ENCODE results near the gene SLC25A14. TPM values are rescaled to one million over a fixed set of nuclear protein-coding genes. Genes with fewer than 3 reads are reported as not detected.
"Not testable (repeated sequence)": the region's sequence is repeated elsewhere in the genome, so short reads cannot be mapped to it uniquely, and the experiment has no call there.

SLC25A14 gene
- total and polyA plus RNA-seq, 4 experiments from 2014 or later, result 7.8 to 15.8 (median 10.9) TPM

DNA sequence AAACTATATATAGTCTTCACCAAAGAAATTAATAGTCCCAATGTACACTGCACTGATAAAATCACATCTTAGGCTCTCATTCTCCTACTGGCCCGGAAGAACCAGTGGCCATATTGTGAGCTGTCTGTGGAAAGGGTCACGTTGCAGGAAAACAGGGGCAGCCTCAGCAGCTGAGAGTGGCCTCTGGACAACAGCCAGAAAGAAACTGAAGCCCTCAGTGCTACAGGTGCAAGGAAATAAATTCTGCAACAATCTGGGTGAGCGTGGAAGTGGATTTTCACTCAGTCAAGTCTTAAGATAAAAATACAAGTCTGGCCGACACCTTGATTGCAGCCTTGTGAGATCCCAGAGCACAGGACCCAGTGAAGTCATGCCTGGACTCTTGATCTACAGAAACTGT lies 3.2 kb upstream of the SLC25A14 start:
- H3K27ac ChIP-seq (ENCODE audit: low read depth, low read length), result no peak overlapping the region
- no peaks in the 10 kb centered on the region for H3K9me3 ChIP-seq (ENCODE audit: control insufficient read depth in 1 of 2, low read length in 2 of 2)
- ChIA-PET CTCF (ENCODE audit: partially characterized antibody) (no interaction called here), POLR2A (ENCODE audit: partially characterized antibody) (no interaction called here)
- Mint-ChIP-seq H3K27ac (no peak overlapping the region), H3K27me3 (no peaks in the 10 kb centered on the region), H3K9me3 (peaks cover 0 to 1% (median 0%) of the 10 kb centered on the region in 8 donors), H3K4me1 (peaks cover 7 to 16% (median 11%) of the 10 kb centered on the region in 4 donors), H3K36me3 (peaks cover 0 to 5% of the 10 kb centered on the region in 2 donors), H3K4me3 (no peak overlapping the region)
- DNase-seq, result no peak
- intact Hi-C loops (cut with micrococcal nuclease), result no loop called here
- H3K27me3 ChIP-seq (ENCODE audit: insufficient read depth, low read length), result no peaks in the 10 kb centered on the region
- peaks cover 6% of the 10 kb centered on the region for H3K4me1 ChIP-seq (ENCODE audit: insufficient read depth, low read length)
- H3K36me3 ChIP-seq (ENCODE audit: insufficient read depth, low read length), result no peaks in the 10 kb centered on the region
- H3K4me3 ChIP-seq (ENCODE audit: low read length in 2 of 2), result no peak overlapping the region

DNA sequence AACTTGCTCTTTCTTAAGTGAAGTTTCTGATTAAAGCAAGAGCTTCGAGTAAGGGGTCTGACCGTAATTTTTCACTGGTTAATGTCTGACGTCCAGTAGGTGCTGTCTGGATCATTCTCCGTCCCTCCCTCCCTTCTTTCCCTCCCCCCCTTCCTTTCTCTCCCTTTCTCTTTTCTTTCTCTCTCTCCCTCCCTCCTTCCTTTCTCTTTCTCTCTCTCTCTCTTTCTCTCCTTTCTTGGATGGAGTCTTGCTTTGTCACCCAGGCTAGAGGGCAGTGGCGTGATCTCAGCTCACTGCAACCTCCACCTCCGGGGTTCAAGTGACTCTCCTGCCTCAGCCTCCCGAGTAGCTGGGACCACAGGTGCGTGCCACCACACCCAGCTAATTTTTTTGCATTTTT lies 850 bp upstream of the SLC25A14 start:
- H3K4me3 ChIP-seq (ENCODE audit: low read length in 2 of 2); H3K36me3 ChIP-seq (ENCODE audit: insufficient read depth, low read length); H3K27me3 ChIP-seq (ENCODE audit: insufficient read depth, low read length); H3K9me3 Mint-ChIP-seq; H3K27me3 Mint-ChIP-seq; H3K36me3 Mint-ChIP-seq; H3K4me1 ChIP-seq (ENCODE audit: insufficient read depth, low read length); H3K9me3 ChIP-seq (ENCODE audit: control insufficient read depth in 1 of 2, low read length in 2 of 2); H3K27ac Mint-ChIP-seq; DNase-seq: not testable (repeated sequence)
- CTCF ChIA-PET (ENCODE audit: partially characterized antibody), result interaction anchor here (1.7 kb wide), 1 partner anchor 9 kb away, joined by 5 read pairs; no protein-coding TSS in a partner anchor
- peak overlapping the region in 5 of 8 donors; percentile 93 to 98 (median 95) for H3K4me3 Mint-ChIP-seq
- POLR2A ChIA-PET (ENCODE audit: partially characterized antibody), result interaction anchor here (2.0 kb wide), 1 partner anchor 70 kb away, joined by 8 read pairs; the partner anchor contains the start of gene ZNF280C
- intact Hi-C loops (cut with micrococcal nuclease), result loop anchor here (1.0 to 2.0 kb wide), 4 partner anchors 8 to 564 kb away; partner anchors contain the start of genes ENOX2, RBMX2 and ZNF280C
- peak overlapping the region; percentile 57 for H3K27ac ChIP-seq (ENCODE audit: low read depth, low read length)
- H3K4me1 Mint-ChIP-seq, result peaks cover 7 to 16% (median 12%) of the 10 kb centered on the region in 4 donors

DNA sequence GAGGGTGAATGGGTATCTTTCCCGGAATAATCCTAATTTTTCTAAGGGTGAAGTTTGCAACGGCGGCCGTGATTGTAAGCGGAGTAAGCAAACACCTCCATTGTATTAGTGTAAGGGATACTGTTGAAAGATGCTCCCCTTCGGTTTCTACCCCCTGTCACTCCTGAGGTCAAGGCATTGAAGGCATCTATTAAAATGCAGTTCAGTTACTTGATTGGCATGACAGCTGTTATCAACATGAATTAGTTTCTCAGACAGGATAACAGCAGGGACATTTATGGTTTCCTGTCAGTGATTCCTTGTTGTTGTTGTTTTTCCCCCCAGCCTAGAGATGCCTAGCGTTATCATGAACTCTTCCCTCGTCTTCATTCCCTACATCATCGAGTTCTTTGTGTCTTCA lies 552 bp downstream of the SLC25A14 start:
- Histone ChIP-seq H3K4me3 (ENCODE audit: low read length in 2 of 2) (peak overlapping the region; percentile 65 to 77), H3K36me3 (ENCODE audit: insufficient read depth, low read length) (no peaks in the 10 kb centered on the region), H3K27me3 (ENCODE audit: insufficient read depth, low read length) (no peaks in the 10 kb centered on the region), H3K4me1 (ENCODE audit: insufficient read depth, low read length) (peaks cover 6% of the 10 kb centered on the region), H3K27ac (ENCODE audit: low read depth, low read length) (peak overlapping the region; percentile 57), H3K9me3 (ENCODE audit: control insufficient read depth in 1 of 2, low read length in 2 of 2) (no peaks in the 10 kb centered on the region)
- H3K9me3 Mint-ChIP-seq, result peaks cover 0 to 1% (median 0%) of the 10 kb centered on the region in 8 donors
- no peaks in the 10 kb centered on the region for H3K27me3 Mint-ChIP-seq
- peaks cover 7 to 16% (median 12%) of the 10 kb centered on the region in 4 donors for H3K4me1 Mint-ChIP-seq
- no peak for DNase-seq
- ChIA-PET POLR2A (ENCODE audit: partially characterized antibody) (interaction anchor here (0.6 to 2.0 kb wide), 3 partner anchors 62 to 192 kb away, joined by 4 to 10 read pairs (median 8); partner anchors contain the start of genes RBMX2 and ZNF280C), CTCF (ENCODE audit: partially characterized antibody) (interaction anchor here (0.6 kb wide), 1 partner anchor 238 kb away, joined by 4 read pairs; no protein-coding TSS in a partner anchor)
- peak overlapping the region; percentile 82 to 95 (median 89) for H3K27ac Mint-ChIP-seq
- H3K36me3 Mint-ChIP-seq, result peaks cover 0 to 6% of the 10 kb centered on the region in 2 donors
- intact Hi-C loops (cut with micrococcal nuclease), result no loop called here
- H3K4me3 Mint-ChIP-seq, result peak overlapping the region; percentile 88 to 98 (median 94)

DNA sequence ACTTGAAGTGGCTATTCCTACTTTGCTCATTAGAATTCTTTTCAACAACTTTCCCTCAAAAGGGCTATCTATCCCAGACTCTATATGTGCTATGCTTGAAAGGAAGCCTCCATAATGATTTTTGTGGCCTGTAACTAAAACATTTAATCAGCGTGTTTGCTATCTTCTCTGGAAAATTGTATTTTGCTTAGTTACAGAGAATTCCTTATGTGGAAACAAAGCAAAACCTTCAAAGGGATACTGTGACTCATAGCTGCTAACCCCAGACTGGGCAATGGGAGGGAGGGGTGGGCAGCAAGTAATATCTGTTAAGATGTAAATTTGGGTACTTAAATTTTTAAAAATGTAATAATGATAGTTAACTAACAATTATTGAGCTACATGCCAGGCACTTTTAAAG lies 3.7 kb downstream of the SLC25A14 start:
- intact Hi-C loops (cut with micrococcal nuclease), result no loop called here
- Mint-ChIP-seq H3K27ac (no peak overlapping the region), H3K4me3 (no peak overlapping the region), H3K9me3 (peaks cover 0 to 1% (median 0%) of the 10 kb centered on the region in 8 donors), H3K4me1 (peaks cover 7 to 16% (median 13%) of the 10 kb centered on the region in 4 donors), H3K36me3 (peaks cover 0 to 6% of the 10 kb centered on the region in 2 donors), H3K27me3 (no peaks in the 10 kb centered on the region)
- peaks cover 6% of the 10 kb centered on the region for H3K4me1 ChIP-seq (ENCODE audit: insufficient read depth, low read length)
- H3K27me3 ChIP-seq (ENCODE audit: insufficient read depth, low read length), result no peaks in the 10 kb centered on the region
- no peak overlapping the region for H3K27ac ChIP-seq (ENCODE audit: low read depth, low read length)
- POLR2A ChIA-PET (ENCODE audit: partially characterized antibody), result no interaction called here
- CTCF ChIA-PET (ENCODE audit: partially characterized antibody), result no interaction called here
- H3K36me3 ChIP-seq (ENCODE audit: insufficient read depth, low read length), result no peaks in the 10 kb centered on the region
- H3K9me3 ChIP-seq (ENCODE audit: control insufficient read depth in 1 of 2, low read length in 2 of 2), result no peaks in the 10 kb centered on the region
- DNase-seq, result no peak
- H3K4me3 ChIP-seq (ENCODE audit: low read length in 2 of 2), result no peak overlapping the region

DNA sequence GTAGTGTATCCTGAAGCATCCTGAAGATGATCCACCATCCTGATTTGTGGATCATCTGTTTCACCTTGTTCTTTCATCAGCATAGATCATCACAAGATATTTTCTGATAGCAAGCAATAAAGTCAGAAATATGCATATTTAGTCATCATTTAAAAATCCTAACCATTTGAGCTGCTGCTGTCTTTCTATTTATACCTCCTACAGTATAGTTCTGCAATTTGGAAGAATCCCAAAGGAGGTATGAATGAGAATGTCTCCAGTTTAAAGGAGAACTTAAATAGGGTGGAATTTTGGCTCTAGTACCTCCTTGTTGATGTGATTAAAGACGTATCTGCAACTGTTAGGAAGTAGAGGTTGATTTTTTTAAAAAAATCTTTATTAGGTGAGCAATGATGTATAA lies 7.6 kb downstream of the SLC25A14 start:
- Histone ChIP-seq H3K4me1 (ENCODE audit: insufficient read depth, low read length) (no peaks in the 10 kb centered on the region), H3K36me3 (ENCODE audit: insufficient read depth, low read length) (peaks cover 4% of the 10 kb centered on the region), H3K4me3 (ENCODE audit: low read length in 2 of 2) (no peak overlapping the region), H3K27ac (ENCODE audit: low read depth, low read length) (no peak overlapping the region), H3K9me3 (ENCODE audit: control insufficient read depth in 1 of 2, low read length in 2 of 2) (no peaks in the 10 kb centered on the region), H3K27me3 (ENCODE audit: insufficient read depth, low read length) (no peaks in the 10 kb centered on the region)
- DNase-seq, result no peak
- ChIA-PET POLR2A (ENCODE audit: partially characterized antibody) (no interaction called here), CTCF (ENCODE audit: partially characterized antibody) (no interaction called here)
- H3K27ac Mint-ChIP-seq, result no peak overlapping the region
- H3K4me3 Mint-ChIP-seq, result no peak overlapping the region
- peaks cover 10 to 12% of the 10 kb centered on the region in 2 donors for H3K36me3 Mint-ChIP-seq
- no peaks in the 10 kb centered on the region for H3K27me3 Mint-ChIP-seq
- intact Hi-C loops (cut with micrococcal nuclease), result no loop called here
- H3K9me3 Mint-ChIP-seq, result no peaks in the 10 kb centered on the region
- H3K4me1 Mint-ChIP-seq, result peaks cover 0 to 2% (median 0%) of the 10 kb centered on the region in 4 donors

- Histone ChIP-seq H3K9me3 (ENCODE audit: control insufficient read depth in 1 of 2, low read length in 2 of 2) (no peaks in the 10 kb centered on the region), H3K27me3 (ENCODE audit: insufficient read depth, low read length) (no peaks in the 10 kb centered on the region), H3K4me3 (ENCODE audit: low read length in 2 of 2) (no peak overlapping the region), H3K36me3 (ENCODE audit: insufficient read depth, low read length) (peaks cover 4% of the 10 kb centered on the region), H3K27ac (ENCODE audit: low read depth, low read length) (no peak overlapping the region), H3K4me1 (ENCODE audit: insufficient read depth, low read length) (no peaks in the 10 kb centered on the region)
- no peak for DNase-seq
- H3K36me3 Mint-ChIP-seq, result peaks cover 20 to 22% of the 10 kb centered on the region in 2 donors
- no peaks in the 10 kb centered on the region for H3K9me3 Mint-ChIP-seq
- CTCF ChIA-PET (ENCODE audit: partially characterized antibody), result no interaction called here
- H3K27me3 Mint-ChIP-seq, result no peaks in the 10 kb centered on the region
- no peak overlapping the region for H3K4me3 Mint-ChIP-seq
- POLR2A ChIA-PET (ENCODE audit: partially characterized antibody), result no interaction called here
- no peak overlapping the region for H3K27ac Mint-ChIP-seq
- H3K4me1 Mint-ChIP-seq, result peaks cover 0 to 2% (median 0%) of the 10 kb centered on the region in 4 donors
- intact Hi-C loops (cut with micrococcal nuclease), result no loop called here
Observed at GRCh38 chrX:130351567-130351966, 11.8 kb downstream of the SLC25A14 start.

GRCh38 chrX:130352050-130352449 lies 12.3 kb downstream of the SLC25A14 start:
- CTCF ChIA-PET (ENCODE audit: partially characterized antibody), result not testable (repeated sequence)

More at GRCh38 chrX:130352050-130352449, 12.3 kb downstream of the SLC25A14 start:
- POLR2A ChIA-PET (ENCODE audit: partially characterized antibody); intact Hi-C loops (cut with micrococcal nuclease); H3K27ac ChIP-seq (ENCODE audit: low read depth, low read length); H3K9me3 Mint-ChIP-seq; H3K27ac Mint-ChIP-seq; DNase-seq; H3K36me3 ChIP-seq (ENCODE audit: insufficient read depth, low read length); H3K4me1 Mint-ChIP-seq; H3K4me1 ChIP-seq (ENCODE audit: insufficient read depth, low read length); H3K4me3 ChIP-seq (ENCODE audit: low read length in 2 of 2); H3K4me3 Mint-ChIP-seq; H3K27me3 Mint-ChIP-seq; H3K9me3 ChIP-seq (ENCODE audit: control insufficient read depth in 1 of 2, low read length in 2 of 2); H3K27me3 ChIP-seq (ENCODE audit: insufficient read depth, low read length): not testable (repeated sequence)
- peaks cover 20 to 24% of the 10 kb centered on the region in 2 donors for H3K36me3 Mint-ChIP-seq
